GM12891 (cell line): ENCODE results near the gene AGBL3.

ENCODE experiments used
- POLR2A ChIP-seq: IDR thresholded peaks from 2 replicates; pipeline ENCODE4 v1.6.1; 2011; ENCODE audit warnings: low read depth, low read length, control low read depth
- SPI1 ChIP-seq: IDR thresholded peaks from 2 replicates; pipeline ENCODE4 v1.6.1; 2011; ENCODE audit warnings: low read depth, low read length, control low read depth
- TAF1 ChIP-seq: IDR thresholded peaks from 2 replicates; pipeline ENCODE4 v1.6.1; 2011; ENCODE audit warnings: low read depth, low read length, control low read depth

DNA sequence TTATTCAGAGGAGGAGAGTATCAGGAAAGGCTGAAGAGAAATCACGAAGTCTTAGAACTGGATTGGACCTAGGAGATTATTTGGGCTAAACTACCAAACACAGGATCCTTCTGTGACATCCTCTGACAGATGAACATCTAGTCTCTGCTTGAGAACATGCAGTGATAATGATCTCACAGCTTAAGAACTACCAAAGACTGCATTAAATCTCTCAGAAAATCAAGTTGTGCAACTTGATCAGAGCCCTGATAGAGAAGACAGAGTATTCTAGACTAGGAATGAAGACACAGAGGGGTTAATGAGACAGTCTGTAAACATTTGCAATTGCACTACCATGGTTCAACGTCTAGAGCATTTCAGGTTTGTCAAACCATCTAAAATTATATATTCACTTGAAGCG, 37.1 kb upstream of the AGBL3 start:
- no peak for TF ChIP-seq POLR2A
- TF ChIP-seq TAF1 = no peak
- TF ChIP-seq SPI1 = no peak
